HAP-1 (cell line): ENCODE results near the gene SMARCA5.
A peak's percentile ranks its signal among the peaks of the same experiment; 100 is the strongest.

Source experiments
- DNase-seq, 2 experiments: peaks; one replicate each; pipeline ENCODE4 v3.0.0-alpha.2; 2016 to 2020; ENCODE audit warnings: low spot score in 2 of 2
- H3K27me3 ChIP-seq: fragments of 250-450 bp; sonication (Bioruptor Pico); 2 replicates; pipeline ENCODE4 v1.5.1; 2020; ENCODE audit warnings: low read depth, mild to moderate bottlenecking, moderate library complexity
- H3K36me3 ChIP-seq: fragments of 250-450 bp; sonication (Bioruptor Pico); replicated peaks from 2 replicates; pipeline ENCODE4 v1.5.1; 2020; ENCODE audit warnings: mild to moderate bottlenecking
- H3K4me1 ChIP-seq: fragments of 250-450 bp; sonication (Bioruptor Pico); 2 replicates; pipeline ENCODE4 v1.5.1; 2020; ENCODE audit warnings: mild to moderate bottlenecking
- H3K4me3 ChIP-seq: fragments of 250-450 bp; sonication (Bioruptor Pico); 2 replicates; pipeline ENCODE4 v1.5.1; 2020; ENCODE audit warnings: mild to moderate bottlenecking, moderate library complexity
- H3K9me3 ChIP-seq: fragments of 250-450 bp; sonication (Bioruptor Pico); 2 replicates; pipeline ENCODE4 v1.5.1; 2020; ENCODE audit warnings: mild to moderate bottlenecking, moderate library complexity
- in situ Hi-C: fragments of 300-500 bp; cut with MboI; formaldehyde crosslinking; loops from 3 replicates; pipeline ENCODE4 v1.14.3; 2020; ENCODE audit warnings: low sequenced_read_pairs, inconsistent platforms, mixed read lengths

The SMARCA5 gene, protein sequence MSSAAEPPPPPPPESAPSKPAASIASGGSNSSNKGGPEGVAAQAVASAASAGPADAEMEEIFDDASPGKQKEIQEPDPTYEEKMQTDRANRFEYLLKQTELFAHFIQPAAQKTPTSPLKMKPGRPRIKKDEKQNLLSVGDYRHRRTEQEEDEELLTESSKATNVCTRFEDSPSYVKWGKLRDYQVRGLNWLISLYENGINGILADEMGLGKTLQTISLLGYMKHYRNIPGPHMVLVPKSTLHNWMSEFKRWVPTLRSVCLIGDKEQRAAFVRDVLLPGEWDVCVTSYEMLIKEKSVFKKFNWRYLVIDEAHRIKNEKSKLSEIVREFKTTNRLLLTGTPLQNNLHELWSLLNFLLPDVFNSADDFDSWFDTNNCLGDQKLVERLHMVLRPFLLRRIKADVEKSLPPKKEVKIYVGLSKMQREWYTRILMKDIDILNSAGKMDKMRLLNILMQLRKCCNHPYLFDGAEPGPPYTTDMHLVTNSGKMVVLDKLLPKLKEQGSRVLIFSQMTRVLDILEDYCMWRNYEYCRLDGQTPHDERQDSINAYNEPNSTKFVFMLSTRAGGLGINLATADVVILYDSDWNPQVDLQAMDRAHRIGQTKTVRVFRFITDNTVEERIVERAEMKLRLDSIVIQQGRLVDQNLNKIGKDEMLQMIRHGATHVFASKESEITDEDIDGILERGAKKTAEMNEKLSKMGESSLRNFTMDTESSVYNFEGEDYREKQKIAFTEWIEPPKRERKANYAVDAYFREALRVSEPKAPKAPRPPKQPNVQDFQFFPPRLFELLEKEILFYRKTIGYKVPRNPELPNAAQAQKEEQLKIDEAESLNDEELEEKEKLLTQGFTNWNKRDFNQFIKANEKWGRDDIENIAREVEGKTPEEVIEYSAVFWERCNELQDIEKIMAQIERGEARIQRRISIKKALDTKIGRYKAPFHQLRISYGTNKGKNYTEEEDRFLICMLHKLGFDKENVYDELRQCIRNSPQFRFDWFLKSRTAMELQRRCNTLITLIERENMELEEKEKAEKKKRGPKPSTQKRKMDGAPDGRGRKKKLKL

DNA sequence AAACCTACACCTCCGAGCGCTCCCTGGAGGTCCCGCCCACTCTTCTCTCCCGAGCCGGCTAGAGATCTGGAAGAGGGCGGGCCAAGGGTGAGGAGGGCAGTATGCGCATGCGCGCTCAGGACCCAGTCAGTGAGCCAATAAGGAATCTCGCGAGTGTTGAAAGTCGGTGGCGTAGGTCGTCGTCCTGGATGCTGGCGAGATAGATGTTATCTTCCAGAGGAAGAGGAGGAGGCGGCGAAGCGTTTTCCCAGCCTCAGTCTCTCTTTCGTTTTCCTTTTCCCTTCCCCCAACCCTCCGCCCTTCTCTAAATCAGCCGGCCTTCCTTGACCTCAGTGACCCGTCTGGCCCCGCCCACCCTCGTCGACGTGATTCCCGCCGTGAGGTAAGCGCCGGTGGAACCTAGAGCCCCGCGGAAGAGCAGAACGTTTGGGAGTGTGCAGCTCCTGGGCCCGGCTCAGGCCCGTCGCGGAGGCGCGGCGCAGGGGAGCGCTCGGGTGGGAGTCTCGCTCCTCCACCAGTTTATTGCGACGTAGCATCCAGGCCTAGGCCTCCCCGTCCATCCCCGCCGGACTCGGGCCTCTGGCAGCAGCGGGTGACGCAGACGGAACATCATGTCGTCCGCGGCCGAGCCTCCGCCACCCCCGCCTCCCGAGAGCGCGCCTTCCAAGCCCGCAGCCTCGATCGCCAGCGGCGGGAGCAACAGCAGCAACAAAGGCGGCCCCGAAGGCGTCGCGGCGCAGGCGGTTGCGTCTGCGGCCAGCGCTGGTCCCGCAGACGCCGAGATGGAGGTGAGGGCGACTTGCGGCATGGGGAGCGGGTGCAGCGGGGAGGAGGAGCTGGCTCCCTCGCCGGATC is at the start of gene SMARCA5:
SMARCA5 (plus strand) TSS at position 389 of the 855 bp plus-strand sequence; CDS start at position 612, 223 bp downstream.
- peak; percentile 97 to 99 for DNase-seq
- in situ Hi-C loops: loop anchor here (25.0 kb wide), 1 partner anchor 326 kb away; the partner anchor contains the start of gene USP38
- peaks cover 28% of the 10 kb centered on the region for H3K4me1 ChIP-seq

DNA sequence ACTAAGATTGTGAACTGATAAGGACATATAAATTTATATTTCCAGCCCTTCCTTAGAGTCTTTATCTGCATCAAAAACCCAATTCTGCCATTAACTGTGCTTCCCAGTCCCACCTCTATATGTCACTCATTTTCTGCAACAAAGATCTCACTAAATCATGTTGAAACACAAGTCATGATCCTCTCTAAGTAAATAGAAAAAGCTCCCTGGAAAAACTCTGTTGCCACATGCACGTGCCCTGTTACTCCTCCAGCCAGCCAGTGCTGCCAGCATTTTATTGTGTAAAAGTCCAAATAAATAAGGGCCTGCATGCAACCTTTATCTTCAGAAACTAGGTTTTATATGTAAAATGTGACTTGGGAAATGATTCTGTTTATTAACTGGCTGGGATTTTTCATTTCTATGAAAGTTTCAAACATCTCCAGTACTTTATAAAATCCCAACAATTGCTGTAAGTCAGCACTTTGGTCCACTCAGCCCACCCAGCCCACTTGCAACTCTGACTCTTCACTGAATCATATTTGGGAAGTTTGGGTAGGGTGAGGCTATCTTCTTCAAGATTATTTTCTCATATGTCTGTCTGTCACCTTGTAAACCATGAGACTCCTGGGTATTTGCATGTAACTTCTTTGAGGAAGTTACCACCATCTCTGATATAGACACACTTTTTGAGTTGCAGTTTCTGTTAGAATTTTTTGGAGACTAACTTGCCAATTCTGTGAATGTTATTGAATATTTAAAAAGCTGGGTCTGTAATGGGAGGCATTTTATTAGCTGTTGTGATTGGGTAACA is 40.0 kb upstream of the SMARCA5 start:
- in situ Hi-C loops: no loop called here
- DNase-seq: no peak
- no peaks in the 10 kb centered on the region for H3K9me3 ChIP-seq
- H3K27me3 ChIP-seq: no peaks in the 10 kb centered on the region
- H3K4me3 ChIP-seq: no peak overlapping the region
- no peaks in the 10 kb centered on the region; the same call in 1 of the 2 replicates for H3K36me3 ChIP-seq
- no peaks in the 10 kb centered on the region for H3K4me1 ChIP-seq

More for the DNA sequence above, at the start of gene SMARCA5:
- H3K36me3 ChIP-seq: peaks cover 12% of the 10 kb centered on the region
- H3K27me3 ChIP-seq: no peaks in the 10 kb centered on the region
- H3K4me3 ChIP-seq: peak within 1 kb of the TSS; percentile 85
- no peaks in the 10 kb centered on the region for H3K9me3 ChIP-seq

DNA sequence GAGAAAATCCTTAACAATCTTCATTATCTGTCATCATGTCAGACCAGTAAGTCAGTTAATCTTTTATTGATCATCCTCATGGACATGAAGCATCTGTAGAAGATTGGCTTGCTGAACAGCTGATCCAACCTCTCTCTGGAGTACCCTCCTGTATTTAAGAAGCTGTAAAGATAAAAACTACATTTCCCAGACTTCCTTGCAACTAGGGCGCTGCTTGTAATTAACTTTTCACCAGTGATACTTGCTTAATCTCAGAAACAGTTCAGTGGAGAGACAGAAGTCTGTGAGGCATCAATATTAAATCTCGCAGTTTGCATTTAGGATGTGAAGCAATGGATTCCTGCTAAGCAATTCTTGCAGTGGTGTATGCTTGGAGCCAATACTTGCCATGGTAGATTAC is 36.0 kb upstream of the SMARCA5 start:
- H3K27me3 ChIP-seq: no peaks in the 10 kb centered on the region
- H3K4me3 ChIP-seq: no peak overlapping the region
- no peak for DNase-seq
- in situ Hi-C loops: no loop called here
- H3K9me3 ChIP-seq: no peaks in the 10 kb centered on the region
- no peaks in the 10 kb centered on the region for H3K36me3 ChIP-seq
- peaks cover 3% of the 10 kb centered on the region; the same call in 1 of the 2 replicates for H3K4me1 ChIP-seq

DNA sequence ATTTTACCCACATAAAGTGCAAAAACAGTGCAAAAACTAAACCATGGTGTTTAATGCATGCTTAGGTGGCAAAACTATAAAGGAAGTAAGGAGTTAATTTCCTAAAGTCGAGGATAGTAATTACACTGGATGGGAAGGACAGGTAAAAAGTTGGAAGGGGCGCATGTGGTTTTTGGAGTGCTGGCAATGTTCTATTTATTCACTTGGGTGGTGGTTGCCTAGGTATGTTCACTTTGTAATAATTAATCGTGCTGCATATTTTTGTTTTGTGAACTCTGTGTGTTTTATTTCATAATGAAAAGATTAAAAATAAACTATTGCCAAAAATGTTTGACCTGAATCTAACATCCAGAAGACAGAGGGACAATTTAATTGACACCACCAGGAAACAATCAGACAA is 32.1 kb upstream of the SMARCA5 start:
- Histone ChIP-seq H3K27me3 (no peaks in the 10 kb centered on the region), H3K4me3 (no peak overlapping the region), H3K4me1 (peaks cover 3% of the 10 kb centered on the region; the same call in 1 of the 2 replicates), H3K36me3 (no peaks in the 10 kb centered on the region), H3K9me3 (no peaks in the 10 kb centered on the region)
- DNase-seq: no peak
- in situ Hi-C loops: no loop called here

DNA sequence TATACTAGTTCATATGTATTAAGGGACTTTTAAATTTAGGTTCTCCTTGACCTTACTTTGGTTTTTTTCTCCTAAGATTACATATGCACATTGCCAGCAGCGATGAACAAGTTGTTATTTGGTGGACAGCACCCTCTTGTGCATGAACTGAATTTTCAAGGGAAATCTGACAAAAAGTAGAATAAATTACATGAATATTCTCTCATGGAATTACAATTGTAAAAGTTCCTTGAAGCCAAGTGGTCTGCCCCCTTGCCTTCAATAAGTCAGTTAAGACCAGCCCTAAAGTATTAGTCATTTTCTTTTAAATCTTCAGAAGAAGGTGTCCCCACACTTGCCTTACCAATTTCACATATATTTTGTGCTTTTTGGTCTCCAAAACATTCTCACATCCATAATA is 30.7 kb upstream of the SMARCA5 start:
- Histone ChIP-seq H3K9me3 (no peaks in the 10 kb centered on the region), H3K4me3 (no peak overlapping the region), H3K4me1 (peaks cover 3% of the 10 kb centered on the region; the same call in 1 of the 2 replicates), H3K27me3 (no peaks in the 10 kb centered on the region), H3K36me3 (no peaks in the 10 kb centered on the region)
- DNase-seq: peak; percentile 50 to 64
- in situ Hi-C loops: no loop called here

DNA sequence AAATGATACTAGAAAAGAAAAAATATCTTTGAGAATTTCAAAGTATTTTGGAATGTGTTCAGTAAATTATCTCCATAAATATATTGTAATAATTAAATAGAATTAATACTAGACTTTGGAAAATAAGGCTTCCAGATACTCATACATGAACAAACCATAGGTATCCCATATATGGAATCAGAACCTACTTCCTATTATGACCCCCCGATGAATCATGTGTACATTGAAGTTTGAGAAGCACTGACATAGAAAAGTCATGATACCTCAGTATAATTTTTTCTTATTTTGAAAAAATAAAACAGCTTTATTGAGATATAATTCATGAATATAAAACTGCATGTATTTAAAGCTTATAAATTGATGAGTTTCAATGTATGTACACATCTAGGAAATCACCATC is 27.2 kb upstream of the SMARCA5 start:
- Histone ChIP-seq H3K4me3 (no peak overlapping the region), H3K9me3 (no peaks in the 10 kb centered on the region), H3K4me1 (no peaks in the 10 kb centered on the region), H3K36me3 (no peaks in the 10 kb centered on the region), H3K27me3 (no peaks in the 10 kb centered on the region)
- in situ Hi-C loops: no loop called here
- DNase-seq: no peak

DNA sequence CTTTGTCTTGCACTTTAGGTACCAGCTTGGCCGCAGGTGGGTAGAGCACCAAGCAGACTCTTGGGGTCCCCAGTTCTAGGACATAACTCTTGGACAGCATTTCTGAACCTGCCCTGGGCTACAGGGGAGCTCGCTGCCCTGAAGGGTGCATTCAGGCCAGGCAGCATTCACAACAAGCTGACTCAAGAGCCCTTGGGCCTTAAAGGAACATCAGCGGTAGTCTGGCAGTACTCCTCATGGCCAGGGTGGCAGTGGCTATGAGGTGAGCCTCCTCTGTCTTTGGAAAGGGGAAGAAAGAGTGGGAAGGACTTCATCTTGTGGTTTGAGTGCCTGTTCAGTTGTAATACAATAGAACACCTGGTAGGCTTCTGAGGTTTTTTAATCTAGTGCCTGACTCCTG is 24.8 kb upstream of the SMARCA5 start:
- in situ Hi-C loops: no loop called here

DNA sequence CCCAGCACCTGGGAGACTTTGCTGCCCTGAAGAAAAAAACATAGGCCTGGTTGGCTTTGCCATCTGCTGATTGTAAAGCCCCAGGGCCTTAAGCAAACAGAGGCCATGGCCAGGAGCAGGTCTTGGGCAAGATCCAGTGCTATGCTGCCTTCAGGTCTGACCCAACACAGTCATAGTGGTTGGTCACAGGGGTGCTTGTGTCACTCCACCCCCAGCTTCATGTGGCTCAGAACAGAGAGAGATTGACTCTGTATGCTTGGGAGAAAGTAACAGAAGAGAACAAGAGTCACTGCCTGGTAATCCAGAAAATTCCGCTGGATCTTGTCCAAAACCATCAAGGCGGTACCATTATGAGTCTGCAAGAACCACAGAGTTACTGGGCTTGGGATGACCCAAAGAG is 24.4 kb upstream of the SMARCA5 start:
- Histone ChIP-seq H3K27me3 (no peaks in the 10 kb centered on the region), H3K36me3 (no peaks in the 10 kb centered on the region), H3K4me1 (no peaks in the 10 kb centered on the region), H3K4me3 (no peak overlapping the region), H3K9me3 (no peaks in the 10 kb centered on the region)
- in situ Hi-C loops: no loop called here
- no peak for DNase-seq

More for the DNA sequence above, 24.8 kb upstream of the SMARCA5 start:
- no peak overlapping the region for H3K4me3 ChIP-seq
- no peak for DNase-seq
- H3K4me1 ChIP-seq: no peaks in the 10 kb centered on the region
- H3K36me3 ChIP-seq: no peaks in the 10 kb centered on the region
- no peaks in the 10 kb centered on the region for H3K27me3 ChIP-seq
- no peaks in the 10 kb centered on the region for H3K9me3 ChIP-seq

DNA sequence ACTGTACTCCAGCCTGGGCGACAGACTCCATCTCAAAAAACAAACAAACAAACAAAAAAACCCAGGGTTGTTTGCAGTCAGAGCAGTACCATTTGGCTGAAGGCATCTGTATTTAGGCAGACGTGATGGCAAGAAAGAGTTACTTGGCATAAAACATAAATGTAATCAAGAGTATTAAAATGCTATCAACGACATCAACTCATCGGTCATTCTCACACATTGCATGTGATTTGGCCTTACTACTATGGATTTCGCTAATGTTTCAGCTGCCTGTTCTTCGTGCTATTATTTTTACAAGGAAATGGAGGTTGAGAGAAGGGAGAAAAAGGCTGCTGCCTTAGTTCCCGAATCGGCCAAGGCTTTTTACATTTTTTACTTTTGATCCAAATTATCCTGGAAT is 15.5 kb upstream of the SMARCA5 start:
- Histone ChIP-seq H3K27me3 (no peaks in the 10 kb centered on the region), H3K4me3 (no peak overlapping the region), H3K9me3 (no peaks in the 10 kb centered on the region), H3K36me3 (no peaks in the 10 kb centered on the region), H3K4me1 (no peaks in the 10 kb centered on the region)
- in situ Hi-C loops: no loop called here
- DNase-seq: no peak

DNA sequence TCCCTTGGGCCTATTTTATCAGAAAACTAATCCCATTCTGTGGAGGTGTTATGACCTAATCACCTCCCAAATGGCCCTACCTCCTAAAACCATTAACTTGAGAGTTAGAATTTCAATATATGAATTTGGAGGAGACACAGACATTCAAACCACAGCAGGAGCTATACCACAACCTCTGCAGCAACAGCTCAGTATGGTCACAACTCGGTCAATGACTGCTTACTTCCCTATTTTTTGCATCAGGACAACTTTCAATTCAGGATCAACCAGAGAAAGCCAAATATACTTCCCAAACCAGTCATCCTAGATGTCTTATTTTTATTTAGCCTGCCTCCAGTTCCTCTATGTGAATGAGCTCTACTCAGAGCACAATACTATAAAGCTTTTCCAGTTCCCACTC is 11.3 kb upstream of the SMARCA5 start:
- H3K4me3 ChIP-seq: no peak overlapping the region
- no peaks in the 10 kb centered on the region for H3K27me3 ChIP-seq
- H3K9me3 ChIP-seq: no peaks in the 10 kb centered on the region
- no peaks in the 10 kb centered on the region for H3K36me3 ChIP-seq
- H3K4me1 ChIP-seq: no peaks in the 10 kb centered on the region
- in situ Hi-C loops: loop anchor here (25.0 kb wide), 1 partner anchor 315 kb away; the partner anchor contains the start of gene USP38
- DNase-seq: no peak

DNA sequence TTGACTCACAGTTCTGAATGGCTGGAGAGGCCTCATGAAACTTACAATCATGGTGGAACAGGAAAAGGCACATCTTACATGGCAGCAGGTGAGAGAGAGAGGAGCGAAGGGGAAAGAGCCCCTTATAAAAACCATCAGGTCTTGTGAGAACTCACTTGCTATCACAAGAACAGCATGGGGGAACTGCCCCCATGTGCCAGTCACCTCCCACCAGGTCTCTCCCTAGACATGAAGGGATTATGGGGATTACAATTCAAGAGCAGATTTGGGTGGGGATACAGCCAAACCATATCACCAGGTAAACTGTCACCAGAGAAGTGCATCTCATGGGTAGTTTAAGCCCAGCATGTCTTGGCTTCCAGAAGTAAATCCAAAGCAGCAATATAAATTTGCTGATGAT is 7.5 kb upstream of the SMARCA5 start:
- no peaks in the 10 kb centered on the region for H3K27me3 ChIP-seq
- no peak overlapping the region for H3K4me3 ChIP-seq
- no peaks in the 10 kb centered on the region for H3K36me3 ChIP-seq
- DNase-seq: no peak
- peaks cover 10% of the 10 kb centered on the region for H3K4me1 ChIP-seq
- no peaks in the 10 kb centered on the region for H3K9me3 ChIP-seq
- in situ Hi-C loops: loop anchor here (25.0 kb wide), 1 partner anchor 319 kb away; the partner anchor contains the start of gene USP38

DNA sequence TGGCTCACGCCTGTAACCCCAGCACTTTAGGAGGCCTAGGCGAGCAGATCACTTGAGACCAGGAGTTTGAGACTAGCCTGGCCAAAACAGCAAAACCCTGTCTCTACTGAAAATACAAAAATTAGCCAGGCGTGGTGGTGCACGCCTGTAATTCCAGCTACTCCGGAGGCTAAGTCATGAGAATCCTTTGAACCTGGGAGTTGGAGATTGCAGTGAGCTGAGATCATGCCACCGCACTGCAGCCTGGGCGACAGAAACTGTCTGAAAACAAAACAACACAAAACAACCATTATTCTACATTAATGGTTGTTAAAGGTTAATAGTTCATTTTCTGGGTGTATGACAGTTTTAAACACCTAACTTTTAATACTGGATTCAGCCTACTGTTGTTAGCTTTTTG is 1.6 kb upstream of the SMARCA5 start:
- DNase-seq: no peak
- H3K27me3 ChIP-seq: no peaks in the 10 kb centered on the region
- no peaks in the 10 kb centered on the region for H3K36me3 ChIP-seq

More for the DNA sequence above, 1.6 kb upstream of the SMARCA5 start:
- Histone ChIP-seq H3K4me3 (no peak overlapping the region), H3K4me1 (peaks cover 28% of the 10 kb centered on the region), H3K9me3 (no peaks in the 10 kb centered on the region)
- in situ Hi-C loops: loop anchor here (25.0 kb wide), 1 partner anchor 325 kb away; the partner anchor contains the start of gene USP38
